Measurements from ENCODE around the gene GNAL. TPM values are rescaled to one million over a fixed set of nuclear protein-coding genes. Genes with fewer than 3 reads are reported as not detected.
"Not testable (repeated sequence)": the region's sequence is repeated elsewhere in the genome, so short reads cannot be mapped to it uniquely, and the experiment has no call there.

The GNAL gene
- total RNA-seq, 1 donor from 2014 or later = 8.8 TPM

GRCh38 chr18:11909061-11909455, 220.0 kb downstream of the GNAL start:
- no peak for ATAC-seq

- peak; percentile 78 for ATAC-seq
Observed at GRCh38 chr18:11909591-11910026, 220.5 kb downstream of the GNAL start.

- not testable (repeated sequence) for ATAC-seq
Observed at GRCh38 chr18:11916880-11917279, 227.8 kb downstream of the GNAL start.

GRCh38 chr18:11919522-11919921, 230.5 kb downstream of the GNAL start:
- ATAC-seq = peak; percentile 98

GRCh38 chr18:11923450-11923849, 234.4 kb downstream of the GNAL start:
- no peak for ATAC-seq

GRCh38 chr18:11925800-11926481, 236.9 kb downstream of the GNAL start:
- no peak for ATAC-seq

- no peak for ATAC-seq
Observed at GRCh38 chr18:11927497-11927896, 238.4 kb downstream of the GNAL start.

- ATAC-seq = no peak
Observed at GRCh38 chr18:11932393-11932792, 243.3 kb downstream of the GNAL start.

Other genes starting within 250 kb of the GNAL start
- gene SLC35G4, start 79.7 kb upstream of the GNAL start, total RNA-seq = not detected
- 28.7 TPM for gene CHMP1B, start 162.1 kb downstream of the GNAL start, total RNA-seq
- 25.7 TPM for gene MPPE1, start 219.1 kb downstream of the GNAL start, total RNA-seq

Measured in esophagus mucosa (tissue), 1 donor.